ENCODE results near the gene PNPLA3. TPM values are rescaled to one million over a fixed set of nuclear protein-coding genes. Genes with fewer than 3 reads are reported as not detected.

PNPLA3 gene
- total RNA-seq, result 1.1 and 6.4 TPM in 2 replicates

GRCh38 chr22:43923631-43924464 lies at the start of gene PNPLA3:
Gene PNPLA3, plus strand, starts transcription at chr22:43923805. Its CDS starts 107 bp downstream, at chr22:43923912.

GRCh38 chr22:43891360-43892182 lies 32.0 kb upstream of the PNPLA3 start, which contains the start of gene PNPLA5:
Gene PNPLA5, minus strand, starts transcription at chr22:43892013. Its CDS starts 133 bp downstream, at chr22:43891880.

GRCh38 chr22:43955040-43955882 lies 31.7 kb downstream of the PNPLA3 start, which contains the start of gene SAMM50:
Gene SAMM50, plus strand, starts transcription at chr22:43955442. Its CDS starts 136 bp downstream, at chr22:43955578.

Other genes starting within 250 kb of the PNPLA3 start
- 0.27 and 0.36 TPM in 2 replicates for gene EFCAB6, start 111.5 kb upstream of the PNPLA3 start, total RNA-seq
- gene SULT4A1, start 61.3 kb upstream of the PNPLA3 start, total RNA-seq, result 0.53 TPM in 1 of 2 replicates, not detected in the other
- gene PNPLA5, start 31.8 kb upstream of the PNPLA3 start, total RNA-seq, result not detected in 2 replicates
- gene SAMM50, start 31.6 kb downstream of the PNPLA3 start, total RNA-seq, result 59.2 TPM in 2 replicates
- gene PARVB, start 100.5 kb downstream of the PNPLA3 start, total RNA-seq, result 111 and 121 TPM in 2 replicates